ENCODE data around the gene SPPL2B.

SPPL2B gene

DNA sequence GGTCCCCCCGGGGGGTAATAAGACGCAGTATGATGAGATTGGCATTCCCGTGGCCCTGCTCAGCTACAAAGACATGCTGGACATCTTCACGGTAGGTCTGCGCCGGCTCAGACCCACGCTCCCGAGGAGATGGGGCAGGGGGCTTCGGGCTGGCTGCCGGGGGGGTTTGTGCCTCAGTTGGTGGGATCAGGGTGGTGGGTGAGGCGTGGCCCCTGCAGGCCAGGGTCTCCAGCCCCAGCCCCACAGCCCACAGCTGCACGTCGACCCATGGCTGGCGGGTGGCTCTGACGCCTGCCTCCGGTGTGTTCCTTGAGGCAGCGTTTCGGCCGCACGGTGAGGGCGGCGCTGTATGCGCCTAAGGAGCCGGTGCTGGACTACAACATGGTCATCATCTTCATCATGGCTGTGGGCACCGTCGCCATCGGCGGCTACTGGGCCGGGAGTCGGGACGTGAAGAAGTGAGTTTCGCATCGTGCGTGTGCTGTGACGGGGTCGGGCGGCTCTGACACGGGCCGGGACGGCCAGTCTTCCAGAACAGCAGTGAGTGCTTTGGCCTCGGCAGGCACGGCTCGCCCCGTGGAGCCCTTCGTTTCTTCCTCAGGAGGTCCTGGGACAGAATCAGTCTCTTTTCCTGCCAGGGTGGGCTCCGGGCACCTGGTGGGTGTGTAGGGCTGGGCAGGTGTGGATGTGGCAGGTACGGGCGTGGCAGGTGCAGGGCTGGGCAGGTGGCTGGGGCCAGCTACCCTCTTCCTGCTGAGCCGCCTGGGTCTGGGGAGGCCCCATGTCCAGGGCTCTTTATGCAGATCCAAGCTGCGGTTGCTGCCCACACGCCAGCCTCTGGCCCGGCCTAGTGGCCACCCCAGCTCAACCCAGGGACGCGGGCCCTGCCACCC is 10.5 kb downstream of the SPPL2B start:
- no peaks in the 10 kb centered on the region for H3K36me3 ChIP-seq (ENCODE audit: insufficient read depth, low read length)
- H3K79me2 ChIP-seq (ENCODE audit: control insufficient read depth, insufficient read depth, low read length, unreplicated experiment) = peaks cover 9% of the 10 kb centered on the region

DNA sequence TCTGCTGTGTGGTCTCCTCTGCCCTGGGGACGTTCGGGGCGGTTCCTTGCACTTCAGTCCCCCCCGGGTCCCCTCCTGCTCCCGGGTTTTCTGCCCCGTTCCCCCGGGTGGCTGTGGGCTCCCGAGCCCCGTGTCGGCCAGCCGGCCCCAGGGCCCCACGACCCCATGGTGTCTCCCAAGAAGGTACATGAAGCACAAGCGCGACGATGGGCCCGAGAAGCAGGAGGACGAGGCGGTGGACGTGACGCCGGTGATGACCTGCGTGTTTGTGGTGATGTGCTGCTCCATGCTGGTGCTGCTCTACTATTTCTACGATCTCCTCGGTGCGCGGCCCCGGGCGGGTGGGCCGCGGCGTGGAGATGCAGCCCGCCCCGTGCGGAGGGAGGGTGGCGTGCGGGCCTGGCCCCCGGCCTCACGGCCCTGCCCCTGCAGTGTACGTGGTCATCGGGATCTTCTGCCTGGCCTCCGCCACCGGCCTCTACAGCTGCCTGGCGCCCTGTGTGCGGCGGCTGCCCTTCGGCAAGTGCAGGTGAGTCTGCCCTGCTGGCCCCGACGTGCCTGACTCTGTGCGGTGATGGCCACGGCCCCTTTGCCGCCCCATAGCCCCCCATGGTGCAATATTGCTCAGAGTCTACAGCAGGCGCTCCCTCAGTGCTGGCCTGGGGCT is 11.3 kb downstream of the SPPL2B start:
- H3K79me2 ChIP-seq (ENCODE audit: control insufficient read depth, insufficient read depth, low read length, unreplicated experiment) = peaks cover 9% of the 10 kb centered on the region
- H2AFZ ChIP-seq (ENCODE audit: low read length, unreplicated experiment) = no peak overlapping the region
- H3K36me3 ChIP-seq (ENCODE audit: insufficient read depth, low read length) = no peaks in the 10 kb centered on the region
- no peaks in the 10 kb centered on the region for H3K4me1 ChIP-seq (ENCODE audit: control insufficient read depth, insufficient read depth, low read length, unreplicated experiment)
- no peaks in the 10 kb centered on the region for H3K27me3 ChIP-seq (ENCODE audit: insufficient read depth, low read length)
- H3K27ac ChIP-seq (ENCODE audit: low read depth, low read length) = no peak overlapping the region
- H3K4me3 ChIP-seq (ENCODE audit: low read depth, low read length) = no peak overlapping the region

More for the DNA sequence above, 10.5 kb downstream of the SPPL2B start:
- no peaks in the 10 kb centered on the region for H3K4me1 ChIP-seq (ENCODE audit: control insufficient read depth, insufficient read depth, low read length, unreplicated experiment)
- H3K27ac ChIP-seq (ENCODE audit: low read depth, low read length) = no peak overlapping the region
- H3K27me3 ChIP-seq (ENCODE audit: insufficient read depth, low read length) = no peaks in the 10 kb centered on the region
- no peak overlapping the region for H2AFZ ChIP-seq (ENCODE audit: low read length, unreplicated experiment)
- H3K4me3 ChIP-seq (ENCODE audit: low read depth, low read length) = no peak overlapping the region

DNA sequence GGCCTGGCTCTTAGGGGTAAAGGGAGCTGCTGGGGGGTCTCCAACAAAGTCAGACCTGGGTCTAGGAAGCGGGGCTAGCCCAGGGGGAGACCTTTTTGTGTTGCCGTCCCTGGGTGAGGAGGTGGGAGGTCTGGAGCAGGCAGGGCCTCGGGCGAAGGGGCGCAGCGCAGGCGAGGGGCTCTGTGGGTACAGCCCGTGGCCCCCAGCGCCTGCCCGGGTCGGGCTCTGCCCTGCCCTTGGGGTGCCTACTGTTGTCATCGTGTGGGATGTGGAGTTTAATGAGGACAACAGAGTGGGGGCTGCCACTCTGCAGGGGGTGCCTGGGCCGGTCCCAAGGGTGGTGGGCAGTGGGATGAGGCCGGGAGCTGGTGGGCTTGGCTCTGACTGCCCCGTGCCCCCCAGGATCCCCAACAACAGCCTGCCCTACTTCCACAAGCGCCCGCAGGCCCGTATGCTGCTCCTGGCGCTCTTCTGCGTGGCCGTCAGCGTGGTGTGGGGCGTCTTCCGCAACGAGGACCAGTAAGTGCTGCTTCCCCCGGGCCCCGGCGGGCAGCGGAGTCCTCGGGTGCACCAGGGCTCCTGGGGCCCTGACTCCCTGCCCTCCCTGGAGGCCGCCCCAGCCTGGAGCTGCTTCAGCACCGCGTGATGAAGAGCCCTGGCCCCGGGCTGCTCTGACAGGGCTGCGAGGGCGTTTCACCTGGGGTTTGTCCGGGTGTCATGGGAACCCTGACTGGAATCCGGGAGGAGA is 12.2 kb downstream of the SPPL2B start:
- Histone ChIP-seq H3K4me3 (ENCODE audit: low read depth, low read length) (no peak overlapping the region), H3K79me2 (ENCODE audit: control insufficient read depth, insufficient read depth, low read length, unreplicated experiment) (peaks cover 7% of the 10 kb centered on the region), H3K4me1 (ENCODE audit: control insufficient read depth, insufficient read depth, low read length, unreplicated experiment) (no peaks in the 10 kb centered on the region), H3K27ac (ENCODE audit: low read depth, low read length) (no peak overlapping the region), H3K36me3 (ENCODE audit: insufficient read depth, low read length) (no peaks in the 10 kb centered on the region), H3K27me3 (ENCODE audit: insufficient read depth, low read length) (no peaks in the 10 kb centered on the region), H2AFZ (ENCODE audit: low read length, unreplicated experiment) (no peak overlapping the region)

DNA sequence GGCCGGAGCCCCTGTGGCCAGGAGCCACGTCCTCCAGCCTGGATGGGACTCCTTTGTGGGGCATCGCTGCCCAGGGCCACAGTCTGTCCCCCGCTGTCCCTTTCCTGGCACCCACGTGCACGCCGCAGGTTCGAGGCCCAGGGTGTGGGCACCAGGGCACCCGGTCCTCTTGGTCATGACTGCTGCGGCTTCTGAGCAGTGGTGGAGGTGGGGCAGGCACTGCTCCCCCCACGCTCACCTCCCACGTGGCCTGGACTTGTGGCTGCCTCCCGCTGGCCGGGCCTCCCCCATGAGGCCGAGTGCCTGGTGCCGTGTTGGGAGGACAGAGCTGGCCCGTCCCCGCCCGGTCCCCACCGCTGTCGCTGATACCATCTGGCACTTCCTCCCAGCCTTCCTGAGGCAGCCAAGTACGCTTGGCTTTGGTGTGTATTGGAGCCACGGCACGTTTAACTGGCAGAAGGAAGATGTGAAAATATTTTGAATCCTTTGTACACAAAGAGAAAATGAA is 12.8 kb downstream of the SPPL2B start:
- Histone ChIP-seq H3K79me2 (ENCODE audit: control insufficient read depth, insufficient read depth, low read length, unreplicated experiment) (peaks cover 3% of the 10 kb centered on the region), H3K27ac (ENCODE audit: low read depth, low read length) (no peak overlapping the region), H2AFZ (ENCODE audit: low read length, unreplicated experiment) (no peak overlapping the region), H3K4me1 (ENCODE audit: control insufficient read depth, insufficient read depth, low read length, unreplicated experiment) (no peaks in the 10 kb centered on the region), H3K36me3 (ENCODE audit: insufficient read depth, low read length) (no peaks in the 10 kb centered on the region), H3K4me3 (ENCODE audit: low read depth, low read length) (no peak overlapping the region), H3K27me3 (ENCODE audit: insufficient read depth, low read length) (no peaks in the 10 kb centered on the region)

DNA sequence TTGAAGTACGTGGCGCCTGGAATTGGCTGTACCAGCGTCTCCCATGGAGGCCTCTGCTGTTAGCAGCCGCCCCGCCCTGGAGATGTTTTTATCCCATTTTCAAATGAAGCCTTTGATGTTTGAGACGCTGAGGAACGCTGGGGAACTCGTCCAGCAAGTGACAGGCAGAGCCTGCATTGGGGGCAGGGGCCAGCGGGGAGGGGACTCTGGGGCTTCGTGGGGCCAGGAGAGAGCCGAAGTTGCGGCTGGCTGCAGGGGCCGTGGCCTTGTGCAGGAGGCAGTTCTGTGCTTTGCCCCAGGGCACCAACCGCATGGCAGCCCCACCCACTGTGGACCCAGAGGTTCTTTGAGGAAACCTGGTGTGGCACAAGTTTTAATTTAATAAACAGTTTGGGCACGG is 13.5 kb downstream of the SPPL2B start:
- no peak overlapping the region for H2AFZ ChIP-seq (ENCODE audit: low read length, unreplicated experiment)
- H3K27ac ChIP-seq (ENCODE audit: low read depth, low read length) = no peak overlapping the region
- no peak overlapping the region for H3K4me3 ChIP-seq (ENCODE audit: low read depth, low read length)
- H3K36me3 ChIP-seq (ENCODE audit: insufficient read depth, low read length) = no peaks in the 10 kb centered on the region
- H3K27me3 ChIP-seq (ENCODE audit: insufficient read depth, low read length) = no peaks in the 10 kb centered on the region
- peaks cover 3% of the 10 kb centered on the region for H3K79me2 ChIP-seq (ENCODE audit: control insufficient read depth, insufficient read depth, low read length, unreplicated experiment)
- H3K4me1 ChIP-seq (ENCODE audit: control insufficient read depth, insufficient read depth, low read length, unreplicated experiment) = no peaks in the 10 kb centered on the region

DNA sequence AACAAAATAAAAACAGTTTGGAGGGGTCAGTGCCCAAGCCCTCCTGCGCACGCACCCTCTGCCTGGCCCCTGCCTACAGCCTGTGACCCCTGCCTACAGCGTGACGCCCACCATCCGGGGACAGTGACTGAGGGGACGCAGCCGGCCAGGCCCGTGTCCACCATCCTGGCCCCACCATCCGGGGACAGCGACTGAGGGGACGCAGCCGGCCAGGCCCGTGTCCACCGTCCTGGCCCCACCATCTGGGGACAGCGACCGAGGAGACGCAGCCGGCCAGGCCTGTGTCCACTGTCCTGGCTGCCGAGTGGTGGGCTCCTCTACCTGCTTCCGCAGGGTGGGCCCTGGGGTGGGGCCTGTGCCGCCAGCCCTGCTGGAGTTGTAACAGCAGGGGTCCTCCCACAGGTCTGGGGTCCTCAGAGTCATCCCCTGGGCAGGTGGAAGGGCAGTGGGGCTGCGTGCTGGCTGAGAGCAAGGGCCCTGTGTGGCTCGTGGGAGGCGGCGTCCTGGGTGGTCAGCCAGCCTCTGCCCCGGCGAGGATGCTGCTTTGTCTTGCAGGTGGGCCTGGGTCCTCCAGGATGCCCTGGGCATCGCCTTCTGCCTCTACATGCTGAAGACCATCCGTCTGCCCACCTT is 14.3 kb downstream of the SPPL2B start:
- Histone ChIP-seq H2AFZ (ENCODE audit: low read length, unreplicated experiment) (no peak overlapping the region), H3K79me2 (ENCODE audit: control insufficient read depth, insufficient read depth, low read length, unreplicated experiment) (peaks cover 3% of the 10 kb centered on the region), H3K36me3 (ENCODE audit: insufficient read depth, low read length) (no peaks in the 10 kb centered on the region), H3K27ac (ENCODE audit: low read depth, low read length) (no peak overlapping the region), H3K4me3 (ENCODE audit: low read depth, low read length) (no peak overlapping the region), H3K27me3 (ENCODE audit: insufficient read depth, low read length) (no peaks in the 10 kb centered on the region), H3K4me1 (ENCODE audit: control insufficient read depth, insufficient read depth, low read length, unreplicated experiment) (no peaks in the 10 kb centered on the region)

DNA sequence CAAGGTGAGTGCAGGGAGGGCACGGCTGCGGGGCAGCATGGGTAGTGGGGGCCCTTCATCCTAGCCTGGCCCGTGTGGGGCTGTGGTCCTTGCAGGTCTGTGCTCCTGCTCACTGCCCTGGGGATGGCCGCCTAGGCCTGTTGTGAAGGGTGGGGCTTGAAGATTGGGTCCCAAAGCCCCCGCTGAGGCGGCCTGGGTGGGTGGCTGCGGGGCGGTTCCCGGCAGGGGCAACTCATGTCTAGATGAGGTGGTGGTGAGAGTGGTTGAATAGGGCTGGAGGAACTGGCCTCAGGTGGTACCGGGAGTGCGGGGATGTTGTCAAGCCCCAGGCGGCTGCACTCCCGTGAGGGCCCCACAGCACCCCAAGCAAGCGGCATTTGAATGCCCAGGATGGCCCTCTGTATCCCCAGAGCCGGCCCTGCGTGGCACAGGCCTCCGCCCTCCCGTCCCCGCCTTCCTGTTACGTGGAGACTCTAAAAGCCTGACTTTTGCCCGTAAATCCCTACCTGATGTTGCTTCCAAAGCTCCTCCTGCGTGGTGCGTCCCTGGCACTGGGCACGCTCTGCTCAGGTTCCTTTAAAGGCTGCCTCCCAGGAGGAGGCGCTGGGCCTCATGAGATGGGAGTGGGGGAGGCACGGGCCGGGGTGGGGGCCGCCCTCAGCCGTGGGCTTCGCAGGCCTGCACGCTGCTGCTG is 15.0 kb downstream of the SPPL2B start:
- H3K36me3 ChIP-seq (ENCODE audit: insufficient read depth, low read length) = no peaks in the 10 kb centered on the region
- H3K4me1 ChIP-seq (ENCODE audit: control insufficient read depth, insufficient read depth, low read length, unreplicated experiment) = no peaks in the 10 kb centered on the region

DNA sequence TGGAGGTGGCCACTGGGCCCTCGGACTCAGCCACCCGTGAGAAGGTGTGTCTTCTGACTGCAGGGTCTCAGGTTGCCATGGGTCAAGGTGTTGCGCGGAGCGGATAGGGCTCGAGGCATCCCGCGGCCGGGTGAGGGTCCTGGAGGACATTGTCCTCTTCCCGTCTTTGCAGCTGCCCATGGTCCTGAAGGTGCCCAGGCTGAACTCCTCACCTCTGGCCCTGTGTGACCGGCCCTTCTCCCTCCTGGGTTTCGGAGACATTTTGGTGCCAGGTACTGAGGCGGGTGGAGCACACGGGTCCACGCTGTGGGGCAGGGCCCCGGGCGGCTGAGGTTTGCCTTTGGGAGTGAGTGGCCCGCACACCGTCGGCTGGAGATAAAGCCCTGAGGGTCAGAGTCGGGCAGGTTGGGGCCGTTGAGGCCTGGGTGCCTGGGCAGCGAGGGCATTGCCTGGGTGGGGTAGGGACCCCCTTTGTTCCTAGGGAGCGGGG is 15.9 kb downstream of the SPPL2B start:
- Histone ChIP-seq H3K36me3 (ENCODE audit: insufficient read depth, low read length) (no peaks in the 10 kb centered on the region), H2AFZ (ENCODE audit: low read length, unreplicated experiment) (no peak overlapping the region), H3K27ac (ENCODE audit: low read depth, low read length) (no peak overlapping the region), H3K27me3 (ENCODE audit: insufficient read depth, low read length) (no peaks in the 10 kb centered on the region), H3K4me3 (ENCODE audit: low read depth, low read length) (no peak overlapping the region), H3K79me2 (ENCODE audit: control insufficient read depth, insufficient read depth, low read length, unreplicated experiment) (no peaks in the 10 kb centered on the region), H3K4me1 (ENCODE audit: control insufficient read depth, insufficient read depth, low read length, unreplicated experiment) (no peaks in the 10 kb centered on the region)

More for the DNA sequence above, 15.0 kb downstream of the SPPL2B start:
- Histone ChIP-seq H3K79me2 (ENCODE audit: control insufficient read depth, insufficient read depth, low read length, unreplicated experiment) (peaks cover 3% of the 10 kb centered on the region), H3K4me3 (ENCODE audit: low read depth, low read length) (no peak overlapping the region), H3K27me3 (ENCODE audit: insufficient read depth, low read length) (no peaks in the 10 kb centered on the region), H2AFZ (ENCODE audit: low read length, unreplicated experiment) (no peak overlapping the region), H3K27ac (ENCODE audit: low read depth, low read length) (no peak overlapping the region)

DNA sequence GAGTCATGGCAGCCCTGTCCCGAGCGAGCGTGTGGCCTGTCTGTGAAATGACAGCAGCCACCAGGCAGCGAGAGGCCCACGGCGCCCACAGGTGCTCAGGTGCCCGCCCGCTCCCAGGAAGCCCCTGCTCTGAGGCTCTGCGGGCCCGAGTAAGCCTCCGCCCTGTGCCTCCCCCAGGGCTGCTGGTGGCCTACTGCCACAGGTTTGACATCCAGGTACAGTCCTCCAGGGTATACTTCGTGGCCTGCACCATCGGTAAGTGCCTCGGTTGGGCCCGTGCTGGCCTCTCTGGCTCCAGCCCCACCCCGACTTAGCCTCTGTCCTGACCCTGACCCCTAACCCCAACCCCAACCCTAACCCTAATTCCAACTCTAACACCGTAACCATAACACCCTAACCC is 16.6 kb downstream of the SPPL2B start:
- no peaks in the 10 kb centered on the region for H3K79me2 ChIP-seq (ENCODE audit: control insufficient read depth, insufficient read depth, low read length, unreplicated experiment)
- H3K4me3 ChIP-seq (ENCODE audit: low read depth, low read length) = no peak overlapping the region
- no peaks in the 10 kb centered on the region for H3K4me1 ChIP-seq (ENCODE audit: control insufficient read depth, insufficient read depth, low read length, unreplicated experiment)
- H3K27me3 ChIP-seq (ENCODE audit: insufficient read depth, low read length) = no peaks in the 10 kb centered on the region
- no peaks in the 10 kb centered on the region for H3K36me3 ChIP-seq (ENCODE audit: insufficient read depth, low read length)
- H3K27ac ChIP-seq (ENCODE audit: low read depth, low read length) = no peak overlapping the region
- no peak overlapping the region for H2AFZ ChIP-seq (ENCODE audit: low read length, unreplicated experiment)

Measured in ACC112 (cell line).